H1 (cell line): ENCODE data around the gene XKR7.

ENCODE experiments used
- BCL11A ChIP-seq, 2 experiments: IDR thresholded peaks; one replicate each; pipeline ENCODE4 v1.6.1; 2011; ENCODE audit warnings: low read depth in 2 of 2, low read length in 2 of 2, mild to moderate bottlenecking in 2 of 2
- CBX8 ChIP-seq: fragments of 300-800, 300-1000 bp; sonication (generic); IDR thresholded peaks from 2 replicates; pipeline ENCODE4 v1.7.1; 2016; ENCODE audit warnings: low read depth, low read length, borderline replicate concordance
- EZH2 ChIP-seq: fragments of 200-600 bp; sonication (generic); IDR thresholded peaks from 2 replicates; pipeline ENCODE4 v1.7.1; 2012; ENCODE audit warnings: low read depth, mild to moderate bottlenecking, moderate library complexity, low read length, inconsistent platforms; ENCODE audit not compliant: severe bottlenecking
- POLR2A ChIP-seq, 2 experiments: IDR thresholded peaks; 1 replicate in 1 of 2; 2 replicates in 1 of 2; pipeline ENCODE4 v1.6.1; 2011; ENCODE audit warnings: low read depth in 2 of 2, low read length in 2 of 2, mild to moderate bottlenecking in 2 of 2; ENCODE audit errors: control extremely low read depth in 1 of 2
- SP2 ChIP-seq: IDR thresholded peaks from 2 replicates; pipeline ENCODE4 v1.6.1; 2012; ENCODE audit warnings: mild to moderate bottlenecking, low read length, inconsistent platforms
- TBP ChIP-seq: IDR thresholded peaks from 2 replicates; pipeline ENCODE4 v1.6.1; 2011; ENCODE audit warnings: low read depth, low read length, improper control_type of control experiment
- TF ChIP-seq, protein P1 (sequence below), 3 experiments: IDR thresholded peaks; 1 replicate in 2 of 3; 2 replicates in 1 of 3; pipeline versions ENCODE4 v1.5.1 to v1.6.1; 2011; ENCODE audit warnings: low read length in 3 of 3, mild to moderate bottlenecking in 3 of 3, inconsistent platforms in 2 of 3, low read depth in 1 of 3, moderate library complexity in 1 of 3; ENCODE audit not compliant: insufficient read depth in 1 of 3; ENCODE audit errors: control extremely low read depth in 1 of 3
- TF ChIP-seq, protein P2 (sequence below): IDR thresholded peaks from 2 replicates; pipeline ENCODE4 v1.6.1; 2012; ENCODE audit warnings: inconsistent platforms

DNA sequence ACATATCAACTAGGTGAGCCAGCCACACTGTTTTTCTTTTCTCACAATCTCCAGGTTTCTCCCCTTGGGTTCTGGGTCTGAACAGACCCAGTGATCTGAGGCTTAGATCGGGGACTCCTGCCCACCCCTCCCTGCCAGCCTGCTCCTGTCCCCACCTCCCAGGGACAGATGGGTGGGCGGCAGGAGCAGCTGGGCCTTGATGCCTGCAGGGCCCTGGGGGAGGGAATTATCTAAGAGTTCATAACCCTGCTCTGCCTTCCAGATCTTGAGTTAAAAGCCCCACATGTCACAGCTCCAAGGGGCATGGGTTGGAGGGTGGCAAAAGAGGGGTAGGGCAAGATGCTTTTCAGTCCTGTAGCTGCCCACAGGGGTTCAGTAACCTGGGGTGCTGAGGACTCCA is 5.2 kb upstream of the XKR7 start:
- TF ChIP-seq TBP: no peak
- no peak for TF ChIP-seq EZH2
- TF ChIP-seq, protein P1, sequence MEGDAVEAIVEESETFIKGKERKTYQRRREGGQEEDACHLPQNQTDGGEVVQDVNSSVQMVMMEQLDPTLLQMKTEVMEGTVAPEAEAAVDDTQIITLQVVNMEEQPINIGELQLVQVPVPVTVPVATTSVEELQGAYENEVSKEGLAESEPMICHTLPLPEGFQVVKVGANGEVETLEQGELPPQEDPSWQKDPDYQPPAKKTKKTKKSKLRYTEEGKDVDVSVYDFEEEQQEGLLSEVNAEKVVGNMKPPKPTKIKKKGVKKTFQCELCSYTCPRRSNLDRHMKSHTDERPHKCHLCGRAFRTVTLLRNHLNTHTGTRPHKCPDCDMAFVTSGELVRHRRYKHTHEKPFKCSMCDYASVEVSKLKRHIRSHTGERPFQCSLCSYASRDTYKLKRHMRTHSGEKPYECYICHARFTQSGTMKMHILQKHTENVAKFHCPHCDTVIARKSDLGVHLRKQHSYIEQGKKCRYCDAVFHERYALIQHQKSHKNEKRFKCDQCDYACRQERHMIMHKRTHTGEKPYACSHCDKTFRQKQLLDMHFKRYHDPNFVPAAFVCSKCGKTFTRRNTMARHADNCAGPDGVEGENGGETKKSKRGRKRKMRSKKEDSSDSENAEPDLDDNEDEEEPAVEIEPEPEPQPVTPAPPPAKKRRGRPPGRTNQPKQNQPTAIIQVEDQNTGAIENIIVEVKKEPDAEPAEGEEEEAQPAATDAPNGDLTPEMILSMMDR (IDR thresholded peaks at IDR 0.05; ENCODE audit: control extremely low read depth in 1 of 3, insufficient read depth in 1 of 3, low read depth in 1 of 3, low read length in 3 of 3): no peak
- TF ChIP-seq CBX8: no peak
- TF ChIP-seq, protein P2, sequence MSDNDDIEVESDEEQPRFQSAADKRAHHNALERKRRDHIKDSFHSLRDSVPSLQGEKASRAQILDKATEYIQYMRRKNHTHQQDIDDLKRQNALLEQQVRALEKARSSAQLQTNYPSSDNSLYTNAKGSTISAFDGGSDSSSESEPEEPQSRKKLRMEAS: no peak
- TF ChIP-seq POLR2A (IDR thresholded peaks at IDR 0.05; ENCODE audit: control extremely low read depth in 1 of 2, low read depth in 2 of 2, low read length in 2 of 2): no peak
- no peak for TF ChIP-seq SP2
- TF ChIP-seq BCL11A (IDR thresholded peaks at IDR 0.05; ENCODE audit: low read depth in 2 of 2, low read length in 2 of 2): no peak
